AG09309 (cell line): ENCODE results near the gene NTSR1.

ENCODE experiments used
- DNase-seq: peaks from one replicate; pipeline ENCODE4 v3.0.0-alpha.2; 2010; ENCODE audit warnings: low read depth
- H3K4me3 ChIP-seq: 2 replicates; pipeline ENCODE4 v1.5.1; 2011; ENCODE audit warnings: mild to moderate bottlenecking, low read depth, low read length, moderate library complexity; ENCODE audit not compliant: control insufficient read depth
- CTCF ChIP-seq: IDR thresholded peaks from 2 replicates; pipeline ENCODE4 v1.5.1; 2011; ENCODE audit warnings: mild to moderate bottlenecking, low read depth, low read length, inconsistent platforms; ENCODE audit not compliant: insufficient read depth, control insufficient read depth; ENCODE audit errors: missing control alignments

NTSR1 gene

DNA sequence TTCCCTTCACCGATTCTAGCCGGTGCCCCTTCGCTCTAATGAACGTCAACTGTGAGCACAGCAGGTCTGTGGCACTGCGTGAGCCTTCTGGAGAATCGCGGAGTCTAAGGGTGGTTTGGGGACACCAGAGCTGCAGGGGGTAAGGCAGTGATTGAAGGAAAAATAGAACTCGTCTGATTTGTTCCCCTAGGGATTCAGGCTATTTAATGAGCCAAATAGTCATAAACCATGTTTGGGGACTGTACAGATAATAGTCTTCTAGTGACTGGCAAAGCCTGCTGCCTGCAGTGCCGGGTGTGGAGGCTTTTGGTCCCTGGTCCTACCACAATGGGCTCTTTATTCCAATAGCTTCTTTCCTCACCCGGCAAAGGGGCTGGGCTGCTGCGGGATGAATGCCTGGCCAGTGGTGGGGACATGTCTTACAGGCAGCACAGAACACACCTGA, 11.1 kb upstream of the NTSR1 start:
- no peak for DNase-seq
- TF ChIP-seq CTCF = no peak
- no peak overlapping the region for H3K4me3 ChIP-seq

GRCh38 chr20:62698231-62698630, 10.4 kb upstream of the NTSR1 start:
- H3K4me3 ChIP-seq = no peak overlapping the region
- no peak for DNase-seq
- TF ChIP-seq CTCF = no peak

DNA sequence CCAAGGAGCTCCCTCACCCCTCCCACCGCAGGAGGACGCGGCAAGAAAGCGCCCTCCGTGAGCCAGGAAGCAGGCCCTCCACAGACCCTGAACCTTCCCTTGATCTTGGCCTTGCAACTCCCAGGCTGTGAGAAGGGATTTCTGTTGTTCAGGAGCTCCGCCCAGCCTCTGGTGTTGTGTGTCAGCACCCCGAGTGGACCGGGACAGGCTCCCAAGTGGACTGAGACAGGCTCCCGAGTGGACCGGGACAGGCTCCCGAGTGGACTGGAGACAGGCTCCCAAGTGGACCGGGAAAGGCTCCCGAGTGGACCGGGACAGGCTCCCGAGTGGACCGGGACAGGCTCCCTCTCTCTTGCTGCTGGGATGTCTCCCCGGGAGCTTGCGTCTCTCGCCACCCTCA, 9.3 kb upstream of the NTSR1 start:
- DNase-seq = no peak
- TF ChIP-seq CTCF = no peak
- H3K4me3 ChIP-seq = no peak overlapping the region

- no peak for TF ChIP-seq CTCF
- DNase-seq = no peak
- H3K4me3 ChIP-seq = no peak overlapping the region
These were observed 8.9 kb upstream of the NTSR1 start for GRCh38 chr20:62699741-62700140.

DNA sequence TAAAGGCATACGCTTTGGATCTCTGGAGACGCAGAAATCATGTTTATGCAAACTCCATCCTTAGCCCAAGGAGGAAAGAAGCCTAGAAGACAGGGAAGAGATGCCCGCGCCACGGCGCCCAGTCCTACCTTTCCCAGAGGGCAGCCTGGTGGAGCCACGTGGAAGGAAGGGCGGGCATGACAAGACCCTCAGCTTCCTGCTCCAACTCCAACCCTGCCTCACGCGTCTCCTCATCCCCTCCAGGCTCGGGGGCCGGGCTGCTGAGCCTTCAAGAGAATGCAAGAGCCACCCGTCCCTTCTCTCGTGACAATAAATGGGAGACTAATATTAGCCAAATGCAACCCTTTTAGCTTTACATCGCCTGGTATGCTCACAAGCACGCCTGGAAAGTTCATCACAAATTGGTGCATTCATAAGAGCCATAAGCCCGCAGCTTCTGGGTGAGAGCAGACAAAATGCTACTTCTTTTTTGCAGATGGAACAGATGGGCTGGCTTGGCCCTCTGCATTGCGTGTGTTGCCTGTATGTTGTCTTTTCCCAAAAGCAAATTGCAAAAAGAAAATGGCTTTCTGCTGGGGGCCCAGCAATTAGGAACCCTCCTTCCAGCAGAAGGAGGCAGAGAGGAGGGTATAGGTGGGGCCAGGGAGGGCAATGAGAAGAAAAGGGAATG, 8.2 kb upstream of the NTSR1 start:
- no peak for TF ChIP-seq CTCF
- H3K4me3 ChIP-seq = no peak overlapping the region
- no peak for DNase-seq

DNA sequence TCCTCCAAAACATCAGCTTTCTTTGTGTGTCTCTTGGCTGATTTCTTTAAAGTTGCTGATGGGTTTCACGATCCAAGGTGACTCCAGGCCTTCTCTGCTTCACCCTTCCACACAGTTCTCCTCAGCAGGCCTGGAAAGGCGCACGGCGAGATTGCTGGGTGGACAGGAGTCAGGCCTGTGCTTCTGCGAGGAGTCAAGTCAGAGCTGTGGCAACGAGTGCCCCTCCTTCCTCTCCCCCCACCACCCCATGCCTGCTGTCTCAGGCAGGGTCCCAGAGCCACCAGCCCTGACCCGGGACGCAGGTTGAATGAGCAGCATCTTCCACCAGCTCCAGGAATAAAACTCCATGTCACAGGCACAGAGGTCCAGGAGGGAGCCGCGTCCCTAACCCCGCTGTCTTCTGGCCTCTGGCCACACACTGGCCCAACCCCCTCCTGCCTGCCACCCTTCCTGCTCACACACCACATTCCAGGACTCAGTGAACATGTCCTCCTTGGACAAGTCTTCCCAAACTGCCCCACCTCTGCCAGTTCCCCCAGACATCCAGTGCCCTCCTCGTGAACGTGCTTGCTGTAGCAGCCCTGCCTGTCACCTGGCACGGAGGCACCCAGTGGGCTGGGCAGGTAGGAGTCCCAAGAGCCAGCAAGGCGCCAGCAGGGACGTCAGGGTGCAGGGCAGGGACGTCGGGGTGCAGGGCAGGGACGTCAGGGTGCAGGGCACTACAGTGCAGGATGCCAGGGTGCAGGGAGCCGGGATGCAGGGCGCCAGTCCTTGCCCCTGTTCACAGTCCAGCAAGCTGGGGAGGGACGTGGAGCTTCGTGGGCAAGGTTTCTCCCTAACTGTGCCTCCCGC, 7.2 kb upstream of the NTSR1 start:
- no peak for DNase-seq
- no peak overlapping the region for H3K4me3 ChIP-seq
- TF ChIP-seq CTCF = no peak
